Measurements from ENCODE around the gene PDAP1. TPM values are rescaled to one million over a fixed set of nuclear protein-coding genes. Genes with fewer than 3 reads are reported as not detected.
"Not testable (repeated sequence)": the region's sequence is repeated elsewhere in the genome, so short reads cannot be mapped to it uniquely, and the experiment has no call there.

PDAP1 gene
- total and polyA plus RNA-seq, 2 experiments from 2014 or later = 52.6 to 93.9 TPM

DNA sequence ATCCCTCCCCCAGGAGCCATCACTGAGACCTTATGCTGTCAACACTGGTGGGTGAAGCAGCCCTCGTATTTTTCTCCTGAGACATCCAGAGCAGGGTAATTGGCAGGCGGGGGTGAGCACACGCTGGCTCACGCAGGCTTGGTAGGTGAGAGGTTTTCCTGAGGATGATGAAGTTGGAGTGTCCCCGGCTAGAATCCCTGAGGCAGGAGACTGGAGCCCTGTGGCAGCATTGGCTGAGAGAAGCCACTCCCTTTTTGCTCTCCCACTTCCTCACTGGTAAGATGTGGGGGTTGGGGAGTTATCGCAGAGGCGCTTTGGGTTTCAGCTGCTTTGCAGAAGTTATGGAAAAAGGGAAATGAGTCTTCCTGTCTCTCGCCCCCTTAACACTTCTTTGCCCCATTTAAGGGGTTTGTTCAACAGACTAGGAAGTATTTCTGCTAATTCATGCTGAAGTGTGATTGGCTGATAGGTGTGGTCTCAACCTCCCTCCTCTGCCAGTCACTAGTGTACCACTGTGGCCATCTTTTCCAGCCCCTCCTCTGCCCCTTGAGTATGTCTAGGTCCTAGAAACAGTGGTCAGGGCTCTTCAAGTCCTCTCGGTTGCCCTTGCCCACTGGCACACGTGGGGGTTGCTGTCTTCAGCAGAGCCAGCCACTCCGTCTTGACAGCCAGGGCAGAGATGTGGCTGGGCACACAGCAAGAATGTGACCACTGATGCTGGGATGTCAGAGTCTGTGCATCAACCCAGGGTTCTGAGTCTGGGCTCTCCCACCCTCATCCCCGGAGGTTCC lies 28.2 kb downstream of the PDAP1 start:
- H3K4me3 ChIP-seq = no peak overlapping the region
- 85% methylated on average over 12 of the region's 12 CpGs for WGBS (ENCODE audit: low lambda C conversion rate, missing lambda C conversion rate)
- no peaks in the 10 kb centered on the region for H3K9me3 ChIP-seq (ENCODE audit: low read depth)
- H3K4me1 ChIP-seq (ENCODE audit: insufficient read depth) = peaks cover 18% of the 10 kb centered on the region
- peaks cover 44% of the 10 kb centered on the region for H3K79me2 ChIP-seq
- H3K27ac ChIP-seq = peak overlapping the region; percentile 76
- H3K36me3 ChIP-seq (replicated peaks; ENCODE audit: insufficient read depth, low read depth) = no peaks in the 10 kb centered on the region
- H2AFZ ChIP-seq = no peak overlapping the region
- no peak for DNase-seq (ENCODE audit: low spot score)
- H3K27me3 ChIP-seq = no peaks in the 10 kb centered on the region
- H3K4me2 ChIP-seq = no peak overlapping the region
- TF ChIP-seq EZH2 (IDR thresholded peaks at IDR 0.05; ENCODE audit: borderline replicate concordance) (no peak), EZH2phosphoT487 (IDR thresholded peaks at IDR 0.05; ENCODE audit: low read depth, severe bottlenecking, unreplicated experiment) (no peak)
- TF ChIP-seq, protein P1, sequence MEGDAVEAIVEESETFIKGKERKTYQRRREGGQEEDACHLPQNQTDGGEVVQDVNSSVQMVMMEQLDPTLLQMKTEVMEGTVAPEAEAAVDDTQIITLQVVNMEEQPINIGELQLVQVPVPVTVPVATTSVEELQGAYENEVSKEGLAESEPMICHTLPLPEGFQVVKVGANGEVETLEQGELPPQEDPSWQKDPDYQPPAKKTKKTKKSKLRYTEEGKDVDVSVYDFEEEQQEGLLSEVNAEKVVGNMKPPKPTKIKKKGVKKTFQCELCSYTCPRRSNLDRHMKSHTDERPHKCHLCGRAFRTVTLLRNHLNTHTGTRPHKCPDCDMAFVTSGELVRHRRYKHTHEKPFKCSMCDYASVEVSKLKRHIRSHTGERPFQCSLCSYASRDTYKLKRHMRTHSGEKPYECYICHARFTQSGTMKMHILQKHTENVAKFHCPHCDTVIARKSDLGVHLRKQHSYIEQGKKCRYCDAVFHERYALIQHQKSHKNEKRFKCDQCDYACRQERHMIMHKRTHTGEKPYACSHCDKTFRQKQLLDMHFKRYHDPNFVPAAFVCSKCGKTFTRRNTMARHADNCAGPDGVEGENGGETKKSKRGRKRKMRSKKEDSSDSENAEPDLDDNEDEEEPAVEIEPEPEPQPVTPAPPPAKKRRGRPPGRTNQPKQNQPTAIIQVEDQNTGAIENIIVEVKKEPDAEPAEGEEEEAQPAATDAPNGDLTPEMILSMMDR (IDR thresholded peaks at IDR 0.05; ENCODE audit: poor library complexity) = no peak
- no peaks in the 10 kb centered on the region for H4K20me1 ChIP-seq (ENCODE audit: insufficient read depth, poor library complexity, severe bottlenecking)
- H3K9me2 ChIP-seq (replicated peaks; ENCODE audit: insufficient read depth) = no peaks in the 10 kb centered on the region

DNA sequence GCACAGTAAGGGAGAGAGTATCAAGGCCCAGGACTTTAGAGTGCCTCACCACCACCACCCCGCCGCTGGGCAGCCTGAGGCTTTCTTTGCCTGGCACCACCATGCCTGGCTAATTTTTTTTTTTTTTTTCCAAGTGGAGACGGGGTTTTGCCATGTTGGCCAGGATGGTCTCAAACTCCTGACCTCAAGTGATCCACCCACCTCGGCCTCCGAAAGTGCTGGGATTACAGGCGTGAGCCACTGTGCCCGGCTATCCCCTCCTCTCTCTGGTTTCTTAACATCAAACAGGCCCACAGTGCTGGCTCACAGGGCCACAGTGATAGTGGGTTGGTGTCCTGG lies 28.7 kb downstream of the PDAP1 start:
- not testable (repeated sequence) for H3K4me3 ChIP-seq; H4K20me1 ChIP-seq (ENCODE audit: insufficient read depth, poor library complexity, severe bottlenecking); H3K36me3 ChIP-seq (replicated peaks; ENCODE audit: insufficient read depth, low read depth); H3K9me2 ChIP-seq (replicated peaks; ENCODE audit: insufficient read depth); H2AFZ ChIP-seq; H3K27me3 ChIP-seq; DNase-seq (ENCODE audit: low spot score); H3K9me3 ChIP-seq (ENCODE audit: low read depth); H3K4me2 ChIP-seq
- Histone ChIP-seq H3K4me1 (ENCODE audit: insufficient read depth) (peaks cover 18% of the 10 kb centered on the region), H3K27ac (peak overlapping the region; percentile 76), H3K79me2 (peaks cover 44% of the 10 kb centered on the region)
- 83% methylated on average over 7 of the region's 7 CpGs for WGBS (ENCODE audit: low lambda C conversion rate, missing lambda C conversion rate)

DNA sequence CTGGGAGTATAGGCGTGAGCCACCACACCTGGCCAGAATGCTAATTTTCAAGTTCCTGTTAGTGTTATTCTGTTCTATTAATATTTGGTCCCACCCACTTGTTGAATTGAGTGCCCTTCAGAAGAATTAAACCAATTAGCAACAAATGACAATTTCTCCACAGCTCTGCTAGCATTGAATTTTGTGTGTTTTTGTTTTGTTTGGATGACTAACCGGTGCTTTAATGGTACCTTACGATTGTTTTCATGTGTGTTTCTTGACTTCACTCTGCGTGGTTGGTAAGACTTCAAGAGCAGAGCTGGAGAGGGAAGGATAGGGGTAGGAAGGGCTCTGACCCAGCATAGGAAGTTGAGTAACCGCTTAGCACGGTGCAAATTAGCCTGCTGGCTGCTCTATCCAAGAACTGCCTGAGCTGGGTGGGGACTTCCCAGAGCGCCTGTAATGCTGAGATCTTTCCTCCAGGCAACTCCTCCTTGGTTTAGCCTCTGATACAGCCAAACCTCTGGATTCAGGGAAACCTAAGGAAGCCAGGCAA lies 29.3 kb downstream of the PDAP1 start:
- Histone ChIP-seq H3K27ac (peak overlapping the region; percentile 76), H3K9me3 (ENCODE audit: low read depth) (no peaks in the 10 kb centered on the region), H3K4me2 (no peak overlapping the region), H3K79me2 (peaks cover 44% of the 10 kb centered on the region), H3K36me3 (replicated peaks; ENCODE audit: insufficient read depth, low read depth) (no peaks in the 10 kb centered on the region), H3K4me3 (no peak overlapping the region), H4K20me1 (ENCODE audit: insufficient read depth, poor library complexity, severe bottlenecking) (no peaks in the 10 kb centered on the region), H3K27me3 (no peaks in the 10 kb centered on the region), H3K9me2 (replicated peaks; ENCODE audit: insufficient read depth) (no peaks in the 10 kb centered on the region), H3K4me1 (ENCODE audit: insufficient read depth) (peaks cover 18% of the 10 kb centered on the region), H2AFZ (no peak overlapping the region)
- peak; percentile 61 for DNase-seq (ENCODE audit: low spot score)
- TF ChIP-seq, protein P1 (IDR thresholded peaks at IDR 0.05; ENCODE audit: poor library complexity) = no peak
- TF ChIP-seq EZH2 (IDR thresholded peaks at IDR 0.05; ENCODE audit: borderline replicate concordance) (no peak), EZH2phosphoT487 (IDR thresholded peaks at IDR 0.05; ENCODE audit: low read depth, severe bottlenecking, unreplicated experiment) (no peak)
- 85% methylated on average over 7 of the region's 7 CpGs for WGBS (ENCODE audit: low lambda C conversion rate, missing lambda C conversion rate)

DNA sequence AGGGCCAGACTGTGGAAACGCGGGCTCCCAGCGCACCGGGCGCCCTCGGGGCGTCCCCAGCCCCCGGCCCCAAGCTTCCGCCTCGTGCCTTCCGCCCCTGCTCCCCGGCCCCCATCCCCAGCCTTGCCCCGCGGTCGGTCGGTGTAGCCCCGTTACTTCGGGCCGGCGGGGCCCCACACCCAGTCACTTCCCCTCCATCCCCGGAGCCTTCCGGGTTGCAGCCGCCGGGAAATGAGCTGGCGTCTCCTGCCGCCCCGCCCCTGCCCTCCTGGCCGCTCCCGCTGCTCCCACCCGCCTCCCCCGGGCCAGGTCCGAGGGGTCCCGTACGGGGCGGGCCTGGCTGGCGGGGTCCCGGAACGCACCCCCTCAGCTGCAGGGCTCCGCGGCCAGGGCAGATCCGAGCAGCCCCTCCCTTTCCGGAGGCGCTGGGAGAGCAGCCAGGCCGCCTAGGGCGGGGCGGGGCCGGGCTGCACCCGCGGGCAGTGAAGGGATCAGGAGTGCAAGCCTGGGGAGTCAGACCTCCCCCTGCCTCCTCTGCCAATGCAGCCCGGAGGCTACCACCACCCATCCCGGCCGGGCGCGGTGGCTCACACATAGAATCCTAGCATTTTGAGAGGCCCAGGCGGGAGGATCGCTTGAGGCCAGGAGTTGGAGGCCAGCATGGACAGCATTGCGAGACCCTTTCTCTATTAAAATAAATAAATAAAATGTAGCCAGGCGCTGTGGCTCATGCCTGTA lies 33.2 kb downstream of the PDAP1 start:
- no peaks in the 10 kb centered on the region for H3K36me3 ChIP-seq (replicated peaks; ENCODE audit: insufficient read depth, low read depth)
- peak overlapping the region; percentile 100 for H3K4me2 ChIP-seq
- H3K27me3 ChIP-seq = no peaks in the 10 kb centered on the region
- peak overlapping the region; percentile 88 for H3K4me3 ChIP-seq
- peak overlapping the region; percentile 86 for H3K27ac ChIP-seq
- peak overlapping the region; percentile 97 for H2AFZ ChIP-seq
- no peaks in the 10 kb centered on the region for H3K9me2 ChIP-seq (replicated peaks; ENCODE audit: insufficient read depth)
- H3K4me1 ChIP-seq (ENCODE audit: insufficient read depth) = peaks cover 25% of the 10 kb centered on the region
- peaks cover 25% of the 10 kb centered on the region for H3K79me2 ChIP-seq
- DNase-seq (ENCODE audit: low spot score) = peak; percentile 83
- H4K20me1 ChIP-seq (ENCODE audit: insufficient read depth, poor library complexity, severe bottlenecking) = no peaks in the 10 kb centered on the region
- 24% methylated on average over 15 of the region's 58 CpGs for WGBS (ENCODE audit: low lambda C conversion rate, missing lambda C conversion rate)
- TF ChIP-seq EZH2phosphoT487 (IDR thresholded peaks at IDR 0.05; ENCODE audit: low read depth, severe bottlenecking, unreplicated experiment) (no peak), EZH2 (IDR thresholded peaks at IDR 0.05; ENCODE audit: borderline replicate concordance) (no peak)
- TF ChIP-seq, protein P1 (IDR thresholded peaks at IDR 0.05; ENCODE audit: poor library complexity) = no peak
- no peaks in the 10 kb centered on the region for H3K9me3 ChIP-seq (ENCODE audit: low read depth)

Measured in hepatocyte (in vitro differentiated cells).